ENCODE data around the gene RARB. TPM values are rescaled to one million over a fixed set of nuclear protein-coding genes. Genes with fewer than 3 reads are reported as not detected.

Gene RARB
- total and polyA plus RNA-seq, 9 of the 15 experiments (the other 6 are each of a cell fraction or from before 2014, with no cell fraction given) = 0.15 to 1.3 (median 0.27) TPM

GRCh38 chr3:25397150-25397549 is 30.9 kb upstream of the RARB start:
- no peak overlapping the region for H3K4me2 ChIP-seq (ENCODE audit: insufficient read depth, low read length)
- no peak for ATAC-seq
- ChIA-PET POLR2A (no interaction called here), CTCF (ENCODE audit: low intra/inter-chr PET ratio) (no interaction called here)
- H3K4me3 ChIP-seq = no peak overlapping the region
- no peak for FAIRE-seq
- no peak overlapping the region for H3K27ac ChIP-seq (ENCODE audit: extremely low read depth, low read depth, low read length)
- no peaks in the 10 kb centered on the region for H4K20me1 ChIP-seq (replicated peaks; ENCODE audit: control insufficient read depth, insufficient read depth, low read length)
- H3K9me1 ChIP-seq (ENCODE audit: control insufficient read depth, insufficient read depth, low read length) = no peaks in the 10 kb centered on the region
- DNase-seq (ENCODE audit: extremely low read depth in 1 of 4, low spot score in 3 of 4) = no peak
- no peaks in the 10 kb centered on the region for H3K79me2 ChIP-seq (ENCODE audit: control insufficient read depth, insufficient read depth, low read length)
- no peaks in the 10 kb centered on the region for H3K9me3 ChIP-seq (replicated peaks; ENCODE audit: control insufficient read depth, insufficient read depth, low read depth, low read length)
- TF ChIP-seq TSHZ1 (CRISPR knock-in tag; IDR thresholded peaks at IDR 0.05) = no peak
- no peak for TF ChIP-seq ZC3H8 (IDR thresholded peaks at IDR 0.05)
- TF ChIP-seq ARHGAP35 (IDR thresholded peaks at IDR 0.05; ENCODE audit: partially characterized antibody) = no peak
- TF ChIP-seq TAF9B (IDR thresholded peaks at IDR 0.05; ENCODE audit: partially characterized antibody) = no peak
- no peak for TF ChIP-seq ZNF133 (CRISPR knock-in tag; IDR thresholded peaks at IDR 0.05)
- TF ChIP-seq RFX1 (IDR thresholded peaks at IDR 0.05) = no peak
- no peak for TF ChIP-seq ZNF277 (CRISPR knock-in tag; IDR thresholded peaks at IDR 0.05; ENCODE audit: borderline replicate concordance)
- TF ChIP-seq COPS2 (conservative IDR thresholded peaks at IDR 0.05) = no peak
- TF ChIP-seq ZNF274 (IDR thresholded peaks at IDR 0.05; ENCODE audit: borderline replicate concordance, low read depth, low read length) = no peak
- TF ChIP-seq GATAD2A (IDR thresholded peaks at IDR 0.05) = no peak
- no peak for TF ChIP-seq PRPF4 (IDR thresholded peaks at IDR 0.05; ENCODE audit: insufficient read depth, low read depth, low read length, poor library complexity, severe bottlenecking)
- TF ChIP-seq ZNF121 (CRISPR knock-in tag; conservative IDR thresholded peaks at IDR 0.05) = no peak
- TF ChIP-seq POLR2A (conservative IDR thresholded peaks at IDR 0.05) = no peak
- no peak for TF ChIP-seq NR3C1 (CRISPR knock-in tag; IDR thresholded peaks at IDR 0.05)
- no peak for TF ChIP-seq ZNF512 (tag; IDR thresholded peaks at IDR 0.05)
- TF ChIP-seq SRSF1 (IDR thresholded peaks at IDR 0.05; ENCODE audit: low read depth, low read length) = no peak
- TF ChIP-seq TEAD1 (CRISPR knock-in tag; IDR thresholded peaks at IDR 0.05) = no peak
- no peak for TF ChIP-seq L3MBTL2 (IDR thresholded peaks at IDR 0.05)
- intact Hi-C loops (cut with micrococcal nuclease) = no loop called here
- in situ Hi-C loops (cut with MboI) = no loop called here
- no peaks in the 10 kb centered on the region for H3K27me3 ChIP-seq (ENCODE audit: control insufficient read depth in 2 of 2, insufficient read depth in 2 of 2, low read length in 2 of 2)
- BruUV-seq (replicated peaks) = no TSS peak
- no peaks in the 10 kb centered on the region for H3K36me3 ChIP-seq (ENCODE audit: control insufficient read depth, insufficient read depth, low read length)
- 0% methylated on average over 2 of the region's 2 CpGs for WGBS (ENCODE audit: insufficient coverage, low coverage, missing lambda C conversion rate)
- H2AFZ ChIP-seq (ENCODE audit: low read depth, low read length) = no peak overlapping the region
- no peaks in the 10 kb centered on the region for H3K4me1 ChIP-seq (replicated peaks in 1 of 2; ENCODE audit: control insufficient read depth in 2 of 2, insufficient read depth in 2 of 2, low read length in 2 of 2)
- no peak overlapping the region for H3K9ac ChIP-seq (ENCODE audit: insufficient read depth in 1 of 2, low read depth in 2 of 2, low read length in 2 of 2)

All from K562 (cell line).